Stimulated activated naive CD8-positive, alpha-beta T cell treated with anti-CD3 and anti-CD28 coated beads, Interleukin-15, Interleukin-2, amounts not matched to agents 100 ng/mL and 50 ng/mL, for 24 hours (primary cell): Measurements from ENCODE around the gene SKIL.
A peak's percentile ranks its signal among the peaks of the same experiment; 100 is the strongest.
"Not testable (repeated sequence)": the region's sequence is repeated elsewhere in the genome, so short reads cannot be mapped to it uniquely, and the experiment has no call there.

Experiments used
- H3K27ac Mint-ChIP-seq: one replicate; pipeline ENCODE4 v1.8.0; 2021; ENCODE audit warnings: mild to moderate bottlenecking, mixed read lengths
- H3K27me3 Mint-ChIP-seq: one replicate; pipeline ENCODE4 v1.8.0; 2021; ENCODE audit warnings: mixed read lengths
- H3K36me3 Mint-ChIP-seq: one replicate; pipeline ENCODE4 v1.8.0; 2021; ENCODE audit warnings: low read depth, mixed read lengths
- H3K4me1 Mint-ChIP-seq: one replicate; pipeline ENCODE4 v1.8.0; 2021; ENCODE audit warnings: low read depth, mixed read lengths
- H3K4me3 Mint-ChIP-seq: one replicate; pipeline ENCODE4 v1.8.0; 2021; ENCODE audit warnings: mild to moderate bottlenecking, mixed read lengths
- H3K9me3 Mint-ChIP-seq: one replicate; pipeline ENCODE4 v1.8.0; 2021; ENCODE audit warnings: mixed read lengths

SKIL gene, protein sequence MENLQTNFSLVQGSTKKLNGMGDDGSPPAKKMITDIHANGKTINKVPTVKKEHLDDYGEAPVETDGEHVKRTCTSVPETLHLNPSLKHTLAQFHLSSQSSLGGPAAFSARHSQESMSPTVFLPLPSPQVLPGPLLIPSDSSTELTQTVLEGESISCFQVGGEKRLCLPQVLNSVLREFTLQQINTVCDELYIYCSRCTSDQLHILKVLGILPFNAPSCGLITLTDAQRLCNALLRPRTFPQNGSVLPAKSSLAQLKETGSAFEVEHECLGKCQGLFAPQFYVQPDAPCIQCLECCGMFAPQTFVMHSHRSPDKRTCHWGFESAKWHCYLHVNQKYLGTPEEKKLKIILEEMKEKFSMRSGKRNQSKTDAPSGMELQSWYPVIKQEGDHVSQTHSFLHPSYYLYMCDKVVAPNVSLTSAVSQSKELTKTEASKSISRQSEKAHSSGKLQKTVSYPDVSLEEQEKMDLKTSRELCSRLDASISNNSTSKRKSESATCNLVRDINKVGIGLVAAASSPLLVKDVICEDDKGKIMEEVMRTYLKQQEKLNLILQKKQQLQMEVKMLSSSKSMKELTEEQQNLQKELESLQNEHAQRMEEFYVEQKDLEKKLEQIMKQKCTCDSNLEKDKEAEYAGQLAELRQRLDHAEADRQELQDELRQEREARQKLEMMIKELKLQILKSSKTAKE

DNA sequence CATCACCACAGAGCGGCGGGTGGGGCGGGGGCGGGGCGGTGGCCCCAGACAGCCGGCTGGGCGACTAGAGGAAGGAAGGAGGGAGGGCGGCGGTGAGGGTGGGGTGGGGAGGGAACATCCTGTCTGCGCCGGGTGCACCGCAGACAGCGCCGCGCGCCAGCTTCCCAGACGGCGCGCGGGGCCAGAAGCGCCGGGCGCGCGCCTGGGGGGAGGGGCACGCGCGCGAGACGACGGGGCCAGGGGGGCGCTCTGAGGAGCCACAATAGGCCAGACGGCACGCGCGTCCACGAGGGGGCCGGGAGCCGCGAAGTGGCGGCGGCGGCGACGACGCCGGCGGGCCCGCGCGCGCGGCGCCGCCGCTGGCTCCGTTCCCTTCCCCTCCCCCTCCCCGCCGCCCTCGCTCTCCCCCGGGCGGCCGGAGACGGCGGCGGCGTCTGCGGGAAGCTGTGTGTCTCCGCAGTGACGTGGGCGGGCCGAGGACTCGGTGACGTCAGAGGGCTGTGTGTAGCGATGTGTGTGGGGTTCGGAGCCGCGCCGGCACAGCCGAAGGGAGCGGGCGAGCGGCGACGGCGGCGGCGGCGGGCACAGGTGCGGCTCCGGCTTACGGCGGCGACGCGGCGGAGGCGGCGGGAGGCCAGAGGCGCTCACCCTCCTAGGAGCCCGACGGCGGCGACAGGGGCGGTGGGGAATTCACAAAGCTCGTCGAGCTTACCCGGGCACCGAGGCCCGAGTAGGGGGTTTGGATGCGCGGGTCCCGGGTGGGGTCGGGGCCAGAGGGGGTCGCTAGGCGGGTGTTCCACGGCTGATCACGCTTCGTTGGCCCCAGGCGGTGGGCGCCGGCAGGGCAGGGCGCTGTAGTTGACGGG is at the start of gene SKIL:
Gene SKIL (plus strand): TSS at position 540 of the 866 bp plus-strand sequence. CDS start 2,617 bp downstream, outside the sequence.
- Mint-ChIP-seq H3K9me3 (peaks cover 3% of the 10 kb centered on the region), H3K27me3 (no peaks in the 10 kb centered on the region), H3K4me1 (peaks cover 76% of the 10 kb centered on the region)

DNA sequence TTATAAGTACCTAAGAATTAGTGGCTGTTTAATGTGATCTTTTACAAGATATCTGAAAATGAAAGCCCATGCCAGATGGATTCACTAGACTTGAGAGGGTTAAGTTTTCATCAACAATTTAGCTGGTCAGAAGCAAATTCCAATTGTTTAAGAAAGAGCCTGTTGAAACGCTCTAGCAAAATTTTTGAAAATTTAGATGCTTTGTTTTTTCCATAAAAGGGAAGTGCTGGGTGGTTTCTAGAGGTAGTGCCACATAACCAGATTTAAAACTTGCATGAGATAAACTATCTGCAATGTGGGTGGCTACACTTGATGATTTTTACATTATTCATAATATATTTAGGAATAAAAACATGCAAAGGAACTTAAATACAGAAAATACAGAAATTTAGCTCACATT is 48.5 kb upstream of the SKIL start:
- Mint-ChIP-seq H3K4me1 (no peaks in the 10 kb centered on the region), H3K9me3 (no peaks in the 10 kb centered on the region), H3K27ac (no peak overlapping the region), H3K27me3 (no peaks in the 10 kb centered on the region), H3K36me3 (no peaks in the 10 kb centered on the region), H3K4me3 (no peak overlapping the region)

More for the DNA sequence above, at the start of gene SKIL:
- Mint-ChIP-seq H3K4me3 (peak within 1 kb of the TSS; percentile 88), H3K36me3 (peaks cover 28% of the 10 kb centered on the region), H3K27ac (peak within 1 kb of the TSS; percentile 94)

DNA sequence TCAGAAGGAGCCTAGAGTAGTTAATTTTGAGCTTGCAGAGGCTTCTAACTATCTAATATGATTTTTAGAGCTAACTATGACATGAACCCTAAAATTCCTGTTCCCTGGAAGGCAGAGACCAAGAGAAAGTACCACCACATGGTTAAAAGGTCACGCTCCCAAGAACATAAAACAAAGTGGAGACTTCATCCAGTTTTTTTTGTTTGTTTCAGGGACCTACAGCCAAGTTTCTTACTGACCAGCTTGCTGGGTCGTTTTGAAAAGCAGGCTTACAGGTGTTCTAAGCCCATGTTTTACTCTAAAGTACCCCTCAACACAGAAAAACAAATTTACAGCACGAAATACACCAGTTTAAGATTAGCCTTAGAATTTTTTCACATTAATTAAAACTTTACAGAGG is 39.6 kb upstream of the SKIL start:
- H3K4me3 Mint-ChIP-seq, result no peak overlapping the region
- no peaks in the 10 kb centered on the region for H3K9me3 Mint-ChIP-seq
- H3K4me1 Mint-ChIP-seq, result no peaks in the 10 kb centered on the region
- H3K27me3 Mint-ChIP-seq, result no peaks in the 10 kb centered on the region
- no peaks in the 10 kb centered on the region for H3K36me3 Mint-ChIP-seq
- H3K27ac Mint-ChIP-seq, result no peak overlapping the region

DNA sequence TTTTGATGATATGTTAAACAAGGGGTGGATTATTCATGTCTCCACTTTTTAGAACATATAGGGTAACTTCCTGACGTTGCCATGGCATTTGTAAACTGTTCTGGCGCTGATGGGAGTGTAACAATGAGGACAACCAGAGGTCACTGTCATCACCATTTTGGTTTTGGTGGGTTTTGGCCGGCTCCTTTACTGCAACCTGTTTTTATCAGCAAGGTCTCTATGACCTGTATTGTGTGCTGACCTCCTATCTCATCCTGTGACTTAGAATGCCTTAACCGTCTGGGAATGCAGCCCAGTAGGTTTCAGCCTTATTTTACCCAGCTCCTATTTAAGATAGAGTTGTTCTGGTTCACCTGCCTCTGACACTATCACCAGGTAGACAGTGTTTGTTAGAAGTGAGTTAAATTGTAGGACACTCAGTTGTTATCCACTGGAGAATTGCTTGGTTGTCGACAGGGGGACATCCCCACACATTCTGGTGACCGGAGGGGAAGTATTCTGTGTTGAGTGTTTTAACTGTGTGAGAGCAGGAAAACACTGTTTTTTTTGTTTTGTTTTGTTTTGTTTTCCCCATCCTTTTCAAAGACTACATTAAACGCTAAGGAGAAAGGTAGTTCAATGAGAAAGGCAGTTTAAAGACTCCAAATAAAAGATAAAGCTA is 36.9 kb upstream of the SKIL start:
- no peaks in the 10 kb centered on the region for H3K4me1 Mint-ChIP-seq
- H3K4me3 Mint-ChIP-seq, result no peak overlapping the region
- H3K27me3 Mint-ChIP-seq, result no peaks in the 10 kb centered on the region
- no peaks in the 10 kb centered on the region for H3K36me3 Mint-ChIP-seq
- no peaks in the 10 kb centered on the region for H3K9me3 Mint-ChIP-seq
- no peak overlapping the region for H3K27ac Mint-ChIP-seq

DNA sequence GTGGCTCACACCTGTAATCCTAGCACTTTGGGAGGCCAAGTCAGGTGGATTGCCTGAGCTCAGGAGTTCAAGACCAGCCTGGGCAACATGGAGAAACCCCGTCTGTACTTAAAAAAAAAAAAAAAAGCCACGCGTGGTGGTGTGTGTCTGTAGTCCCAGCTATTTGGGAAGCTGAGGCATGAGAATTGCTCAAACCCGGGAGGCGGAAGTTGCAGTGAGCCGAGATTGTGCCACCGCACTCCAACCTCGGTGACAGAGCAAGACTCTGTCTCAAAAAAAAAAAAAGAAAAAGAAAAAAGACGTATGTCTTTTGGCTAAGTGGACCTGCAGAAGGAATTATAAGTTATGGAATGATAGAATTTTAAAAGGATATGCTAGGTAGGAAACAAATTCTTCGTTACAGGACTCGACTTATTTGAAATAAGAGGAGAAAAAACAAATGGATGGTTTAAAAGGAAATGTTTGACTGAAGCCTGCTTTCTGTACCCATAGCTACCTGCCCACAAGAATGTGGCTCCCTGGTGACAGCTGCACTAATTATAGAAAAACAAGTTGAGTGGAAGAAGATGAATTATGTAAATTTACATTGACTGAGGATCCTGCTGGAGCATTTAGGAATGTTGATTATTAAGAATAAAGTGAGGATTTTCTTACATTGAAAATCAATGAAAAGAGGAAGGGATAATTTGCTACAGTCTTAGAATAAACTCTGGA is 36.0 kb upstream of the SKIL start:
- Mint-ChIP-seq H3K36me3 (no peaks in the 10 kb centered on the region), H3K27me3 (no peaks in the 10 kb centered on the region), H3K27ac (no peak overlapping the region), H3K4me3 (no peak overlapping the region), H3K4me1 (no peaks in the 10 kb centered on the region), H3K9me3 (no peaks in the 10 kb centered on the region)

DNA sequence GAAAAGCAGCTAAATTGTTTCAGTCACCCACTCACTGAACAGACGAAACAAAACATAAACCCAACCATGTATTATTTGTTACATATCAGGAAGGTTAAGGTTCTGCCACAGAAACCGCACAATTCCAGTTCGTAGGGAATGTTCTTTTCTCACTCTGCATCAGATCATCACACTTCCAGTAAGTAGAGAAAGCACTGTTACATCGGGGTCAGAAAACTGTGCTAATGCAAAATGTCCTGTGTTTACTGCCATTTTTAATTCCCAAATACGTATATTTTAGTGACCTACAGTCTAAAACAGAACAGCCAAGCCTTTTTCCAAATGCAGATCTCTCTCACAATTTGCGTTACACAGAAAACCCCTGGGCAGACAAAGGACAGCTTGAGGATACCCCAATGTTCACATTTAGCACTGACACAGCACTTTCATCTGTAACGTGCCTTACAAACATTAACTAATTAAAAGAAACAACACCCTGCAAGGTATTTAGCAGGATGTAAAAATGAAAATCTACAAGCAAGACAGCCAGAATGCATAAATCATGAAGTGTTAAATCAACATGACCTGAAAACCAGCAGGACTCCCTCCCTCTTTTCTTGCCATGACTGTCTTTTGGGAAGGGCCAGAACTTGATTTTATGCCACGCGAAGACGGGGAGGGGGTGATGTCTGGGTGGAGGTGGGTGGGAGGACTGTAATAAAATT is 34.8 kb upstream of the SKIL start:
- H3K4me3 Mint-ChIP-seq, result no peak overlapping the region
- H3K27me3 Mint-ChIP-seq, result no peaks in the 10 kb centered on the region
- H3K36me3 Mint-ChIP-seq, result no peaks in the 10 kb centered on the region
- H3K4me1 Mint-ChIP-seq, result no peaks in the 10 kb centered on the region
- H3K9me3 Mint-ChIP-seq, result no peaks in the 10 kb centered on the region
- no peak overlapping the region for H3K27ac Mint-ChIP-seq

DNA sequence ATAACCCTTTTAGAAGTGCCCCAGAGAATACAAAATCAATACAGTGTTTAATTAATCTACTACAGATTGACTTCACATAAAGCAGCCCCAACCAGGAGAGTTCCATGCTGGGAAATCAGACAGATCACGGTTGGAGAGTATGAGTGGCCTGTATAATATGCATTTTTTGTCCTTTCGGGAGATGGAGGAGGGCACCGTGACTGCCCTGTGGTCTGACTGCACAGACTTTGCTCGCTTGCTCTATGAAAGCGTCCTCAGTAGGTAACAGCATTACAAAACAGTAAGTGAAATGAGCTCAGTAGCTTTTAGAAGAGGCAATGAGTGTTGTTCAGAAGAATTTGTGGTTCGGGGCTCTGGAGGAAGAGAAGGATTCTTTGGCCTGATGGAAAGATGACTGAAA is 34.2 kb upstream of the SKIL start:
- no peaks in the 10 kb centered on the region for H3K36me3 Mint-ChIP-seq
- no peaks in the 10 kb centered on the region for H3K4me1 Mint-ChIP-seq
- no peak overlapping the region for H3K4me3 Mint-ChIP-seq
- H3K9me3 Mint-ChIP-seq, result no peaks in the 10 kb centered on the region
- no peak overlapping the region for H3K27ac Mint-ChIP-seq
- H3K27me3 Mint-ChIP-seq, result no peaks in the 10 kb centered on the region

DNA sequence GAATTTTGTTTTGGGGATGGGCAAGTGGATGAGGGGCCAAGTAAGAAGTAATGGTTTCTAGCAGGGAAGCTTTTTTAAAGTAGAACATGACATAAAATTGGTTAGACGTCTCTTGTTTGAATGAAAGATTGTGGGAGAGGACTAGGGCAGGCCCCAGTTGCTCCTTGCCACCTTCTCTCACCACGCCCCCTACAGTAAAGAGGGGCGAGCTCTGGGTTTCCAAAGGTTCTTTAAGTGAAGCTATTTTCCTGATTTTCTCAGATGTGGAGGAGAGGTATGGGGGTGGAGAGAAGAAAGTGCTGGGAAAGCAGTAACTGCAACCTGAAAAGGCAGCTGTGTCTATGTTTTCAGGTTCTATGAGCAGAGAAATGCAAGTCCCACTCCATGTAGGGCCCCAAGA is 32.6 kb upstream of the SKIL start:
- Mint-ChIP-seq H3K27me3 (no peaks in the 10 kb centered on the region), H3K4me1 (no peaks in the 10 kb centered on the region), H3K4me3 (no peak overlapping the region), H3K36me3 (no peaks in the 10 kb centered on the region), H3K9me3 (no peaks in the 10 kb centered on the region), H3K27ac (no peak overlapping the region)

DNA sequence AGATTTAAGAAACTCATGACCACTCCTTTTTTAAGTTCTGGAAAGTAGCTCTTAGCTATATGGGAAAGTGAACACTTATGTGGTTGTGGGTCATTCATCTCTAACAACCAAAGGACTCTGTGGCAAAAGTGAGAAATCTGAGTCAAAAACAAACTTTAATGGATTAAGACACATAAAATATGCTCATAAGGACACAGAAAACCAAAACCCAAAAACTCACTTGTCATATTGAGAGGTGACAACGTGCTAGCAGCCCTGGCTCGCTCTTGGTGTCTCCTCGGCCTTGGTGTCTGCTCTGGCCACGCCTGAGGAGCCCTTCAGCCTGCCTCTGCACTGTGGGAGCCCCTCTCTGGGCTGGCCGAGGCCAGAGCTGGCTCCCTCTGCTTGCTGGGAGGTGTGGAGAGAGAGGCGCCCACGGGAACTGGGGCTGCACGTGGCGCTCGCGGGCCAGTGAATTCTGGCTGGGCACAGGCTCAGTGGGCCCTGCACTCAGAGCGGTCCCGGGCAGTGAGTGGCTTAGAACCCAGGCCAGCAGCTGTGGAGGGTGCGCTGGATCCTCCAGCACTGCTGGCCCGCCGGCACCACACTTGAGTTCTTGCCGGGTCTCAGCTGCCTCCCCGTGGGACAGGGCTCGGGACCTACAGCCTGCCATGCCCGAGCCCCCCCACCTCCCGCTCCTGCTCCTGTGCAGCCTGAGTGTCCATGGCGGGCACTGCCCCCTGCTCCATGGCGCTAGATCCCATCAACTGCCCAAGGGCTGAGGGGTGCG is 30.3 kb upstream of the SKIL start:
- Mint-ChIP-seq H3K27ac (no peak overlapping the region), H3K4me3 (no peak overlapping the region), H3K36me3 (no peaks in the 10 kb centered on the region), H3K9me3 (no peaks in the 10 kb centered on the region), H3K4me1 (peaks cover 3% of the 10 kb centered on the region), H3K27me3 (no peaks in the 10 kb centered on the region)

DNA sequence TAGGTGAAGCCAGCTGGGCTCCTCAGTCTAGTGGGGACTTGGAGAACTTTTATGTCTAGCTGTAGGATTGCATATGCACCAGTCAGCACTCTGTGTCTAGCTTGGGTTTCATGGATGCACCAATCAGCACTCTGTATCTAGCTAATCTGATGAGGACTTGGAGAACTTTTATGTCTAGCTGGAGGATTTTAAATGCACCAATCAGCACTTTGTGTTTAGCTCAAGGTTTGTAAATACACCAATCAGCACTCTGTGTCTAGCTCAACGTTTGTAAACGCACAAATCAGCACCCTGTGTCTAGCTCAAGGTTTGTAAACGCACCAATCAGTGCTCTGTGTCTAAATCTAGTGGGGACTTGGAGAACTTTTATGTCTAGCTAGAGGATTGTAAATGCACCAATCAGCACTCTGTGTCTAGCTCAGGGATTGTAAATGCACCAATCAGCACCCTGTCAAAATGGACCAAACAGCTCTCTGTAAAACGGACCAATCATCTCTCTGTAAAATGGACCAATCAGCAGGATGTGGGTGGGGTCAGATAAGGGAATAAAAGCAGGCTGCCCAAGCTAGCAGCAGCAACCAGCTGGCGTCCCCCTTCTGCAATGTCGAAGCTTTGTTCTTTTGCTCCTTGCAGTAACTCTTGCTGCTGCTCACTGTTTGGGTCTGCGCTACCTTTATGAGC is 29.5 kb upstream of the SKIL start:
- not testable (repeated sequence) for H3K9me3 Mint-ChIP-seq, H3K4me3 Mint-ChIP-seq, H3K27me3 Mint-ChIP-seq, H3K27ac Mint-ChIP-seq, H3K4me1 Mint-ChIP-seq, H3K36me3 Mint-ChIP-seq

DNA sequence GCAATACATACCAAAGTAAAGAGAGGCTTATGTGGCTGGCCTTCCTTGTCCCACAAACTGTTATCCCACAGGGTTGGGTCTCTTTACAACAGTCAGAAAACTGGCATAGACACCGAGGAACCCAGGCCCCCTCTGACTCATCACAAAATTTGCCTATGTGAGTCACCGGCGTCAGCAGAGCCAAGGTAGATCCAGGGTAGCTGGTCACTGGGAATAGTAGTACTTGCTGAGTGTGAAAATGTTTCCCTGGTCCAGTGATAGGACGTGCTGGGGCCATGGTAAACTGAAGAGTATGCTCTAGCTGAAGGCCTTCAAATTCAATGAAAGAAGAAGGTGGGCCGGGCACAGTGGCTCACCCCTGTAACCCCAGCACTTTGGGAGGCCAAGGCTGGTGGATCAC is 27.1 kb upstream of the SKIL start:
- Mint-ChIP-seq H3K27me3 (no peaks in the 10 kb centered on the region), H3K9me3 (no peaks in the 10 kb centered on the region), H3K36me3 (no peaks in the 10 kb centered on the region), H3K4me1 (peaks cover 6% of the 10 kb centered on the region), H3K4me3 (no peak overlapping the region), H3K27ac (no peak overlapping the region)

DNA sequence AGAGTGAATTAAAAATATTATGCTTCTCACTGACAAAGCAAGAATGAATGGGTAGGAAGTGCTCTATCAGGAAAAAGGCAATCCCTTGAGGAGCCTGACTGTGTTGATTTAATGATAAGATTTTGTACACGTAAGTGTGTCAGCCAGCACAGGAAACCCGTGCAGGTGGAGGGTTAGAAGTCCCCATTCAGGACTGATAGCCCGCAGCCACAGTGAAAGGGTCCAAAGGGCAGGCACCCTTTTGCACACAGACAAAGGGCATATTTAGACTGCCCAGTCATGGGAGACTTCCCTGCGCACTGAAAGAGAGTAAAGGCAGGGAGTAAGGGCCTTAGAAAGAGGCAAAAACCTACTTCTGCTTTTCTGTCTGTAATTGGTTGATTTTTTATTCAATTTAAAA is 26.4 kb upstream of the SKIL start:
- no peak overlapping the region for H3K27ac Mint-ChIP-seq
- no peaks in the 10 kb centered on the region for H3K27me3 Mint-ChIP-seq
- H3K9me3 Mint-ChIP-seq, result no peaks in the 10 kb centered on the region
- H3K4me3 Mint-ChIP-seq, result no peak overlapping the region
- H3K36me3 Mint-ChIP-seq, result no peaks in the 10 kb centered on the region
- peaks cover 6% of the 10 kb centered on the region for H3K4me1 Mint-ChIP-seq

DNA sequence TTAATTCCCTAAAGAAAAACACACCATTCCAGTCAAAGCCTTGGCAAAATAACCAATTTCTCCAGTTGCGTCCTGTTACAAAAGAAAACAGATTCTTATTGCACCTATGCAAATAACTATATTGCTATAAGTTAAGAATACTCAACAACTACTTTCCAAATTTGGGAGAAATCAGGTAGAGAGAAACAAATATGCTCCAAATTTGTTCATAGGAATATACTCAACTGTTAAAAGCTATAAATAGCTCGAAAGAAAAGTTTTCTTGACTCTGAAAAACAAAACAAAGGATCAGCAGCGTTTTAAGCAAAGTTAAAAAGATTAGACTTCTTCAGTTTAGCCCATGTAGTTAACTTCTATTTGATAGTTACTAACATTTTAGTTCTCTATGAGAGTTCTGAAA is 20.1 kb upstream of the SKIL start:
- Mint-ChIP-seq H3K9me3 (peaks cover 5% of the 10 kb centered on the region), H3K27me3 (no peaks in the 10 kb centered on the region), H3K4me1 (peaks cover 2% of the 10 kb centered on the region), H3K27ac (no peak overlapping the region), H3K36me3 (no peaks in the 10 kb centered on the region), H3K4me3 (no peak overlapping the region)
